HG03342 (cell line): Measurements from ENCODE around the gene SLC12A7.
"Not testable (repeated sequence)": the region's sequence is repeated elsewhere in the genome, so short reads cannot be mapped to it uniquely, and the experiment has no call there.

Experiments
- ATAC-seq: cut with Tn5 transposase; IDR thresholded peaks from one replicate; pipeline ENCODE4 v1.9.1; 2021; ENCODE audit warnings: mild to moderate bottlenecking, moderate library complexity; ENCODE audit not compliant: unreplicated experiment

The SLC12A7 gene

DNA sequence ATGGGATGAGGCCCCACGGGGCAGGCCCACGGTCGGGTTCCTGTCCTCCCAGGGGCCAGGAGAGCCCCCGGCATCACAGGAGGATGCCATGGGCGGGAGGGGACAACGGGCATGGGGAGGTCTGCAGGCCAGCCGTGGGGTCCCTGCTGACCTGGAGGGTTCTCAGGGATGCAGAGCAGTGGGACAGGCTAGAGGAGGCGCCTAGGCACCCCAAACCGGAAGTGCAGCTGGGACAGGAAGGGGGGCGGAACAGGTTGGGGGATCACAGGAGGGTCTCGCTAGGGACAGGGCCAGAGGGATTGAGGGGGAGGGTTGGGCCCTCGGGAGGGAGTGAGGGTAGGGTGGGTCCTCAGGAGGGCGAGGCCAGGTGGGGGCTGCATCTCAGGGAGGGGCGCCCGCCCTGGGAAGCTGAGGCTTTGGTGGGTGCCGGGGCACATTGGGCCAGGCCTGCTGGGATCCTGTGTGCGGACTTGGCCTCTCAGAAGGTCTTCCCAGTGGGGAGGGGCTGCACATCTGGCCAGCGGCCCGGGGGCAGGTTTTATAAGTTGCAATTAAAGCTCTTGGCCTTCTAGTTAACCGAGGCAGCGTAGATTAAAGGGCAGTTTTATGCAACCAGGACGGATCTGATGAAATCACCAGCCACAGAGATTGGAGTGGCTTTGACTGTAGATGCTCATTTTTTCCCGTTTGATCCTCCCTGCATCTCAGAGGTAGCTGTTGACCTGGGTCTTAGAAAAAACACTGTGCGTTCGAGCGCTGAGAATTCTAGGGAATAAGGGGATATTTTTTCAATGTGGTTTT is 83.2 kb downstream of the SLC12A7 start:
- ATAC-seq = no peak

- no peak for ATAC-seq
These were observed 84.0 kb downstream of the SLC12A7 start for GRCh38 chr5:1027631-1028441.

GRCh38 chr5:1026700-1027621 is 84.9 kb downstream of the SLC12A7 start:
- ATAC-seq = no peak

DNA sequence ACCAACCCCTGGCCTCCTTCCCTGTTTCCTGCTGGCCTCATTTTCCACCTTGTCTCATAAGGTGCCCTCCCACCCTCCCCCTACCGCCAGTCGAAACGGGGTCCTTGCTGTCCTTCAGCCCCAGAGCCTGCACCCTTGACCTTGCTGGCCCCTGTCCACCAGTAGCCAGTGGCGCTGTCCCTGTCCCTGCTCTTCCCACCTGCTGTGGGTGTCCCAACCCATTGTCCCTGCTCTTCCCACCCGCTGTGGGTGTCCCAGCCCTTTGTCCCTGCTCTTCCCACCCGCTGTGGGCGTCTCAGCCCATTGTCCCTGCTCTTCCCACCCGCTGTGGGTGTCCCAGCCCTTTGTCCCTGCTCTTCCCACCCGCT is 89.9 kb downstream of the SLC12A7 start:
- ATAC-seq = not testable (repeated sequence)

DNA sequence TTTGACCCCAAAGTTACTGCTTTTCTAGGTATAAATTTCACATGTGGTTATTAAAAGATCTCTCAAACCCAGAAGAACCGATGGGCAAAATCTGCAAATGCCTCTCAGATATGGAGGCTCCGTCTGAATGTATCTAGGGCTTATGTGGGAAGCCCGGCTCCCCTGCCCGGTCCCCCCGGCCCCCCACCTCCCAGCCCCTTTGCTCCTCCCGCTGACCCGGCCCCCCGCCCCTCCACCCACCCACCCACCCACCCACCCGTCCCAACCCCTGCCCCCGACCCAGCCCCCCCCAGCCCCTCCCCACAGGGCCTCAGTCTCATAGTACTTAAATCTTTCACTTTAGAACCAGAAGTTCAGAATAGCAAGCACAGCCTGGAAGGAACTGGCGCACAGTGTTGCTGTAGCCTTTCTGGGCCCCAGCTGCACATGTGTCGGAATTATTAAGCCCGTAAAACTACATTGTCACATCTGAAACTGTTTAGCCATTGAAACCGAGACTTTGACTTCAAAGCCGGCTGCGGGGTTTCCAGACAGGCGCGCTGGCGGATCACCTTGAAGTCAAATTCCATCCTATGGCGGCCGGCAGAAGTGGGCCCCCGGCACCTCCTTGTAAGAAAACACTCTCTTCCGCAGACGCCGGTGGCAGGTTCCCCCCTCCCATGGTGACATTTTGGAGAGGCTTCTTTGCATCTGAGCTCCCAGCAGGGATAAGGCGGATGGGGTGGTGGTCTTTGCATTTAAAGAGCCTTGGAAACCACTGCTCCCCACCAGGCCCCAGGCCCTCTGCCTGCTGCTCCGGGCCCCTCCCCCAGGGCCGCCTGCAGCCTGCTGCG is 90.5 kb downstream of the SLC12A7 start:
- peak; percentile 70 for ATAC-seq

DNA sequence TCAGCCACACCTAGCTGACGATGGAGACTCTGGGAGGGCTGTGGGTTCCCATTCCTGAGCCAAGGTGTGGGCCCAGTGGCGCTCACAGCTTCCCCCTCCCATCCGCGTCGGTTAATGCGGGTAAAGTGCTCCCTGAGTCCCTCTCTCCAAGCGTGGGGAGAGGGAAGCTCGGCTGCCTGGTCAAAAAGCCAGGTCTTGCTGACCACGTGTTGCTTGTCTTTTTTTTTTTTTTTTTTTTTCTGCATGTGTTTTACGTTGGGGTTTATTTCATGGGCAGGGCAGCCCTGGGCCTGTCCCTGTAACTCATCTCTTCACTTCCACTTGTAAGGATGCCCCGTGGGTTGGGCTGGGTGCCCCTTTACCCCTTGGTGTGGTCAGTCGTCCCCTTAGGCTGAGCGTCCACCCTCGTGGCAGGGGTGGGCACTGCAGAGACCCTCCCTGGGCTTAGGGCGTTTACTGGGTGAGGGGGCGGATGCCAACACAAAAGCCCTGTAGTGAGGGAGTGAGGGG is 91.4 kb downstream of the SLC12A7 start:
- ATAC-seq = no peak

DNA sequence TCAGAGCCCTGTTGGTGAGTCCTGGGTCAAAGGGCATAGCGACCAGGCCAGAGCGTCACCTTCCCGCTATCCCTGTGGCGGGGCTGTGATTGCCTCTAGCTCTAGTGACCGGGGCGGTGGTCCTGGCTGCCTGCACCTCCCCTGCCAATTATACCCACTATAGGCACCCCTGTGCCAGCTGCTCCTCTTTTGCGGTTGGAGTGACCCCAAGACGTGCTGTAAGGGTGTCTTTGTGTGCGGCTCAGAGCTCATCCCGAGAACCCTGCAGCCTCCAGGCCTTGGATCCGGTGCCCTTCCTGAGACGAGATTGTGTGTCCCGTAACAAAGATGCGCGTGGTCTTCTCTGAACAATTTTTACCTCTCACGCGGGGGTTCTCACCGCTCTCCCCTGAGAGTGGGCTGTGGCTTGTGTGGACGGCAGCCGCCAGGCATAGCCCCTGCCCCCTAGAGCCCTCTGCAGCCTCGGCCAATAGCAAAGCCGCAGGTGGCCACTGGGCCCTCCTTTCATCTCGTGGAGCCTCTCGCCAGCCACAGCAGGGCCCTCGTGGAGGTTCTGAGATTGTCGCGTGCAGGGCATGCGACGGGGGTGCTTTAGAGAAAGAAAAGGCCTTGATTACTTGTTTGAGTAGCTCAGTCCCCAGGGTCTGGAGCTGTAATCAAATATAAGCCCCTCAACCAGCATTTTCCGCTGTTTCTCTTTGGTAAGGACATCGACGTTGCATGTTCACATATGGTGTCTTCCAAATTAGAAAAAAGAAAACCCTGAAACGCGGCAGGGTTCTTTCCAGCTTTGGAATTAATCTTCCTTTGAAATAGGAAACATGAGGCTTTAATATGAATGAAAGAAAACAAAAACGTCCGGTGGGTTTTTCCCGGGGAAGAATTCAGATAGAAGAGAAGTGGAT is 92.6 kb downstream of the SLC12A7 start:
- ATAC-seq = no peak

GRCh38 chr5:1018596-1018995 is 93.3 kb downstream of the SLC12A7 start:
- no peak for ATAC-seq

DNA sequence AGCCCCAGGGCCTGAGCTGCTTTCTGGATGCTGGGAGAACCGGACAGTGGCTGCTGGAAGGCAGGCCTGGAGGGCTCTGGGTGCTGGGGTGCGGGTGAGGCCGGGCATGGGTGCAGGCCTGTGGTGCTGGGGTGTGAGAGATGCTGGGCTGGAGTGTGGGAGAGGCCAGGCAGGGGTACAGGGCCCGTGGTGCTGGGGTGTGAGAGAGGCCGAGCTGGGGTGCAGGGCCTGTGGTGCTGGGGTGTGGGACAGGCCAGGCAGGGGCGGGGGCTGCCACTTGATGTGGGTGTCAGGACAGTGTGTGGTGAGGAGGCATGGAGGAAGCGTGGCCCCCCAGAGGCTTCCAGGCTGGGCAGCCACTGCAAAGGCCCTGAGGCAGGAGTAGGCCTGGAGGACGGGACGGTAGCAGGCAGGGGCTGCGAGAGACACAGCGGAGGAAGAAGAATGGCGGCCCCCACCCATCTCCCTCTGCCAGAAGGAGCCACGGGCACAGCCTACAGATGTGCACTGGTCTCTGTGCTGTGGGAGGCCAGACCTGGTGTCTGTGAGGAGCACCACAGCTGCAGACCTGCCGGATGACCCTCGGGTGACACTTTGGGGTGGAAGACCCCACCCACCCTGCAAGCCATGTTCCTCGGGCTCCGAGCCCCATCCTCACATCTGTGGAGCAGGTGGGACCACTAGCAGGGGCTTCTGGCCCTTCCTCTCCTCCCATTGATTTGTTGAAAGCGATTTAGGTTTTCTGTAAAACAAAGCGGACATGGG is 94.0 kb downstream of the SLC12A7 start:
- ATAC-seq = no peak

- ATAC-seq = no peak
These were observed 94.8 kb downstream of the SLC12A7 start for GRCh38 chr5:1017056-1017455.

- no peak for ATAC-seq
These were observed 95.4 kb downstream of the SLC12A7 start for GRCh38 chr5:1016476-1016875.

DNA sequence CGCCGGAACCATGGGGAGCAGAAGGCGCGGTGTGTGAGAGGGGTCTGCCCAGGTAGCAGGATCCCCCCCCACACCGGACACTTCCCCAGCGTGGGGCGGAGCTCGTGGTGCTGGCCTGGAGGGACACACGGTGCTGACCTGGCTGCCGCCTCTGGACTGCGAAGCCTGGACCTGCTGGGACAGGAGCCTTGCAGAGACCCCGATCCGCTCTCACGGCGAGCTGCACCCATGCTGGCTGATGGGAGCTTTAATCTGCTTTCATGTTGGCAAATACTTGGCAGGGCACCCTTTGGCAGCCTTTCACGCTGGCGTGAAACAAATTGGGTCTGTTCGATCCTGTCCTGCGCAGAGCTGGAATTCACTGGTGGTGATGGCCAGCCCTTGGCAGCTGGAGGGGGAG is 95.8 kb downstream of the SLC12A7 start:
- ATAC-seq = no peak

DNA sequence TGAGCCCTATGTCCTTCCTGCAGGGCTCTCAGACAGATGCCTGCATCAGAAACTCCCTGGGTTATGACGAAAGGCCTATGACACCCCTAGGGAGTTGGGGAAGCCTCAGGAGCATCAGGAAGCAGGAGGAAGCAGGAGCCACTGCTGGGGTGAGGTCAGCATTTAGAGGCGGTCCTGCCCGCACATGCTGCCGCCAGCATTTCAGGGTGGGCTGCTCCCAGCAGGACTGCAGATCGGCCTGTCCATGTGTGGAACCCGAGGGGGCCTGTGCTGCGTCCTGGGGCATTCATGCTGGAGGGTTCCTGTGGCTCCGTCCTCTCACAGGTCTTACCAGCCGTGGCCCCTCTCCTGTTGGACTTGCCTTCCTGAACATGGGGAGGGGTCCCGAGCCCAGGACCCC is 96.4 kb downstream of the SLC12A7 start:
- no peak for ATAC-seq

GRCh38 chr5:1014781-1015221 is 97.1 kb downstream of the SLC12A7 start:
- no peak for ATAC-seq

DNA sequence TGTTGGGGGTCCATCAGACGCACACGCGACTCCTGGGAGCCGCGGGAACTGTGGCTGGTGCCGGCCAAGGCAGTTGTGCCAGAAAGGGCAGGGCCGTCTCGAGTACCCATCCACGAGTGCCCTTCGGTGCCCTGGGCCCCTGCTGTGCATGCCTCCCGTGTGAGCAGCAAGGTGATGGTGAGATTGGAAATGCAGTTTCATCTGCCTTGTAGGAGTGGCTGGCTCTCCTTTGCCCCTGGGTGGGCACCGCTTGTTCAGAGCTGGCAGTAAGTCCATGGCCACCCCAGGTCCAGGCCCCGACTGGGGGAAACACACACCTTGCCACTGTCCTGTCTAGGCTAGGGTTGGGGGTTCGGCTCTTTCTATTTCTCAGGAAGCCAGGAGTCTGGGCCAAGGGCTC is 97.5 kb downstream of the SLC12A7 start:
- ATAC-seq = no peak

GRCh38 chr5:1013948-1014301 is 97.9 kb downstream of the SLC12A7 start:
- no peak for ATAC-seq

DNA sequence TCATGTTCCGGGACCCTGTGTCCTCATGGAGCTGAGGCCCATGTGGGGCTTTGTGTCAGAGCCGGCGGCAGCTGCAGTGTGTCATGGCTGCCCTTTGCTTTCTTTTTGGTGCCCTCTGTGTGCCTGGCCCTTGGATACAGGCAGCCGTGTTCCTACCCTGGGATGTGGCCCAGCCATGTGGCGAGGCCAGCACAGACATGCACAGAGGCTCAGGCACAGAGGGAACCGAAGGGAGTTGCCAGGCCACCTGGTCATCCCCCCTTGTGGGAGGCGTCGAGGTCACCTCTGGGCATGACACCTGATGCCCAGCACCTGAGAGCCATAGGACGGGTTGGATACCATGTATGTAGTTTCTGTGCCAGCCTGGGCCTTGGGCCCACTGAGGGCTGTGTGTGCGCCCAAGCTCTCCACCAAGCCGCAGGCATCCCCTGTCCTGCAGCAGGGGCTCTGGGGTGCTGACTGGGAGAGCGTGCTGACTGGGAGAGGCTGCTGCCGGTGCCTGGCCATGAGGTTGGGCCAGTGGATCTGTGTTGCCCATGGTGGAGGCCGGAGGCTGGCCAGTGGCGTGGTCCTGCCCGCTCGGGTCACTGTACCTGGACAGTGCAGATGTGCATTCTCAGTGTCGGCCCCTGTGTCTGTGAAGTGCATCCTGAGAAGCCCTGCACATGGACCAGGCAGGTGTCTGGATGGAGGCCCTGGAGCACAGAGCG is 98.5 kb downstream of the SLC12A7 start:
- no peak for ATAC-seq

- no peak for ATAC-seq
These were observed 99.0 kb downstream of the SLC12A7 start for GRCh38 chr5:1012900-1013237.
